Kidney capillary endothelial cell (primary cell): ENCODE measurements around the gene HIPK2.

Experiments used
- DNase-seq: peaks from one replicate; pipeline ENCODE4 v3.0.0-alpha.2; 2018; ENCODE audit warnings: low spot score

Gene HIPK2

GRCh38 chr7:139536152-139536551 is 241.6 kb downstream of the HIPK2 start:
- DNase-seq, result no peak

- DNase-seq, result no peak
These were observed 242.7 kb downstream of the HIPK2 start for GRCh38 chr7:139534966-139535651.

- no peak for DNase-seq
These were observed 243.7 kb downstream of the HIPK2 start for GRCh38 chr7:139534096-139534495.

- DNase-seq, result no peak
These were observed 245.1 kb downstream of the HIPK2 start for GRCh38 chr7:139532636-139533155.

- no peak for DNase-seq
These were observed 246.7 kb downstream of the HIPK2 start for GRCh38 chr7:139531094-139531493.

- DNase-seq, result no peak
These were observed 250.9 kb downstream of the HIPK2 start for GRCh38 chr7:139526578-139527544.

- no peak for DNase-seq
These were observed 252.0 kb downstream of the HIPK2 start for GRCh38 chr7:139525750-139526149.

- DNase-seq, result no peak
These were observed 252.6 kb downstream of the HIPK2 start for GRCh38 chr7:139525239-139525638.

GRCh38 chr7:139523968-139524815 is 253.6 kb downstream of the HIPK2 start:
- no peak for DNase-seq

GRCh38 chr7:139523199-139523941 is 254.4 kb downstream of the HIPK2 start, which contains the start of gene CLEC2L:
Gene CLEC2L (plus strand): TSS chr7:139523685. CDS start chr7:139523928, 243 bp downstream.
- no peak for DNase-seq

GRCh38 chr7:139522830-139523198 is 255.0 kb downstream of the HIPK2 start:
- no peak for DNase-seq

GRCh38 chr7:139521439-139521838 is 256.4 kb downstream of the HIPK2 start:
- DNase-seq, result no peak

- DNase-seq, result no peak
These were observed 262.5 kb downstream of the HIPK2 start for GRCh38 chr7:139515266-139515665.
